ENCODE data around the gene JAKMIP1. TPM values are rescaled to one million over a fixed set of nuclear protein-coding genes. Genes with fewer than 3 reads are reported as not detected.

The JAKMIP1 gene
- polyA plus RNA-seq, 3 donors, result 0.08 TPM; not detected in 2

- H3K9me3 Mint-ChIP-seq, result peaks cover 0 to 15% (median 9%) of the 10 kb centered on the region in 7 donors
- Histone ChIP-seq H3K4me2 (replicated peaks; ENCODE audit: extremely low read depth, low read length, poor library complexity, severe bottlenecking) (no peak overlapping the region), H3K9ac (ENCODE audit: insufficient read depth, low read length, poor library complexity, severe bottlenecking) (no peak overlapping the region), H3K9me3 (replicated peaks in 1 of 2; ENCODE audit: control insufficient read depth in 1 of 2, insufficient read depth in 1 of 2, low read length in 2 of 2) (peaks cover 0 to 4% of the 10 kb centered on the region in 2 donors), H3K36me3 (replicated peaks in 1 of 2; ENCODE audit: control insufficient read depth in 1 of 2, insufficient read depth in 2 of 2, low read length in 2 of 2) (no peaks in the 10 kb centered on the region), H3K27me3 (ENCODE audit: control insufficient read depth in 2 of 2, insufficient read depth in 2 of 2, low read length in 2 of 2) (no peaks in the 10 kb centered on the region), H3K27ac (ENCODE audit: low read depth in 1 of 2, low read length in 2 of 2) (no peak overlapping the region), H3K4me1 (ENCODE audit: control insufficient read depth in 1 of 2, insufficient read depth in 2 of 2, low read length in 2 of 2) (no peaks in the 10 kb centered on the region), H2AFZ (ENCODE audit: insufficient read depth, low read depth, low read length, poor library complexity, severe bottlenecking) (no peak overlapping the region), H3K79me2 (ENCODE audit: insufficient read depth, low read length) (no peaks in the 10 kb centered on the region), H4K20me1 (ENCODE audit: insufficient read depth, low read length) (no peaks in the 10 kb centered on the region), H3K4me3 (replicated peaks in 1 of 3; ENCODE audit: low read depth in 2 of 3, low read length in 3 of 3) (no peak overlapping the region)
- peaks cover 4 to 12% (median 9%) of the 10 kb centered on the region in 3 donors for H3K27me3 Mint-ChIP-seq (ENCODE audit: low read depth in 3 of 3)
- no peak overlapping the region for H3K4me3 Mint-ChIP-seq
- H3K27ac Mint-ChIP-seq, result no peak overlapping the region
- TF ChIP-seq CTCF (IDR thresholded peaks at IDR 0.05), result no peak
- no peaks in the 10 kb centered on the region for H3K36me3 Mint-ChIP-seq
- no peaks in the 10 kb centered on the region for H3K4me1 Mint-ChIP-seq
- no peak for DNase-seq
- intact Hi-C loops (cut with micrococcal nuclease), result no loop called here
- 42% methylated on average over 2 of the region's 20 CpGs for WGBS (ENCODE audit: insufficient coverage)
Measured at GRCh38 chr4:6148506-6149205, 51.7 kb downstream of the JAKMIP1 start.

GRCh38 chr4:6147441-6147840, 52.9 kb downstream of the JAKMIP1 start:
- no peaks in the 10 kb centered on the region for H3K36me3 ChIP-seq (replicated peaks in 1 of 2; ENCODE audit: control insufficient read depth in 1 of 2, insufficient read depth in 2 of 2, low read length in 2 of 2)
- no peaks in the 10 kb centered on the region for H4K20me1 ChIP-seq (ENCODE audit: insufficient read depth, low read length)
- H3K27me3 Mint-ChIP-seq (ENCODE audit: low read depth in 3 of 3), result peaks cover 4 to 12% (median 9%) of the 10 kb centered on the region in 3 donors

More at GRCh38 chr4:6147441-6147840, 52.9 kb downstream of the JAKMIP1 start:
- H2AFZ ChIP-seq (ENCODE audit: insufficient read depth, low read depth, low read length, poor library complexity, severe bottlenecking), result no peak overlapping the region
- H3K79me2 ChIP-seq (ENCODE audit: insufficient read depth, low read length), result no peaks in the 10 kb centered on the region
- H3K27ac ChIP-seq (ENCODE audit: low read depth in 1 of 2, low read length in 2 of 2), result no peak overlapping the region
- no peak overlapping the region for H3K9ac ChIP-seq (ENCODE audit: insufficient read depth, low read length, poor library complexity, severe bottlenecking)
- WGBS (ENCODE audit: insufficient coverage), result 78% methylated on average over 6 of the region's 6 CpGs
- no peak for DNase-seq
- no peaks in the 10 kb centered on the region for H3K27me3 ChIP-seq (ENCODE audit: control insufficient read depth in 2 of 2, insufficient read depth in 2 of 2, low read length in 2 of 2)
- no peaks in the 10 kb centered on the region for H3K4me1 ChIP-seq (ENCODE audit: control insufficient read depth in 1 of 2, insufficient read depth in 2 of 2, low read length in 2 of 2)
- Mint-ChIP-seq H3K36me3 (no peaks in the 10 kb centered on the region), H3K27ac (no peak overlapping the region), H3K9me3 (peaks cover 0 to 15% (median 10%) of the 10 kb centered on the region in 7 donors), H3K4me1 (no peaks in the 10 kb centered on the region), H3K4me3 (no peak overlapping the region)
- H3K4me2 ChIP-seq (replicated peaks; ENCODE audit: extremely low read depth, low read length, poor library complexity, severe bottlenecking), result no peak overlapping the region
- peaks cover 0 to 13% of the 10 kb centered on the region in 2 donors for H3K9me3 ChIP-seq (replicated peaks in 1 of 2; ENCODE audit: control insufficient read depth in 1 of 2, insufficient read depth in 1 of 2, low read length in 2 of 2)
- no peak for TF ChIP-seq CTCF (IDR thresholded peaks at IDR 0.05)
- no peak overlapping the region for H3K4me3 ChIP-seq (replicated peaks in 1 of 3; ENCODE audit: low read depth in 2 of 3, low read length in 3 of 3)
- intact Hi-C loops (cut with micrococcal nuclease), result no loop called here

All from CD14-positive monocyte (primary cell).